ENCODE measurements around the gene MLX. TPM values are rescaled to one million over a fixed set of nuclear protein-coding genes. Genes with fewer than 3 reads are reported as not detected.

Gene MLX
- total RNA-seq, 2 donors from 2014 or later, result 46.2 to 57.8 TPM

DNA sequence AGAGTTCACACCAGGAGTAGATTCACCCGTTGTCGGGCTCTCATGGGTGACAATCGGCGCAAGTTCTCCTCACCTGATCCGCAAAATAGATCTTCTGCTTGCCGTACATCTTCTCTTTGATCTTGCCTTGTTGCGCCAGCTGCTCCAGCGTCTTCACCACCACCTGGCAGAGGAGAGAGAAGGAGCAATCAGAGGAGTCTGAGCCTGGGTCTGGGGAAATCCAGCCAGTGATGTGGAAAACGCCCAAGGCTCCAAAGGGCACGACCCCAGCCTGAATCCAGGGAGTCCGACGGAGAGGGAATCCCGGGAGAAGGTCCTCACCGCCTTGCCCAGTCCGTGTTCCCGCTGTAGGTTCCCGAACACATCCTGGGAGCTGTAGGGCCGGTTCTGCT is 10.2 kb downstream of the MLX start:
- Mint-ChIP-seq H3K9me3 (no peaks in the 10 kb centered on the region), H3K36me3 (ENCODE audit: low read depth) (peaks cover 89% of the 10 kb centered on the region), H3K4me3 (peak overlapping the region; percentile 91), H3K4me1 (peaks cover 18% of the 10 kb centered on the region), H3K27me3 (no peaks in the 10 kb centered on the region), H3K27ac (peak overlapping the region; percentile 95)
- ATAC-seq (replicated peaks), result peak; percentile 8

DNA sequence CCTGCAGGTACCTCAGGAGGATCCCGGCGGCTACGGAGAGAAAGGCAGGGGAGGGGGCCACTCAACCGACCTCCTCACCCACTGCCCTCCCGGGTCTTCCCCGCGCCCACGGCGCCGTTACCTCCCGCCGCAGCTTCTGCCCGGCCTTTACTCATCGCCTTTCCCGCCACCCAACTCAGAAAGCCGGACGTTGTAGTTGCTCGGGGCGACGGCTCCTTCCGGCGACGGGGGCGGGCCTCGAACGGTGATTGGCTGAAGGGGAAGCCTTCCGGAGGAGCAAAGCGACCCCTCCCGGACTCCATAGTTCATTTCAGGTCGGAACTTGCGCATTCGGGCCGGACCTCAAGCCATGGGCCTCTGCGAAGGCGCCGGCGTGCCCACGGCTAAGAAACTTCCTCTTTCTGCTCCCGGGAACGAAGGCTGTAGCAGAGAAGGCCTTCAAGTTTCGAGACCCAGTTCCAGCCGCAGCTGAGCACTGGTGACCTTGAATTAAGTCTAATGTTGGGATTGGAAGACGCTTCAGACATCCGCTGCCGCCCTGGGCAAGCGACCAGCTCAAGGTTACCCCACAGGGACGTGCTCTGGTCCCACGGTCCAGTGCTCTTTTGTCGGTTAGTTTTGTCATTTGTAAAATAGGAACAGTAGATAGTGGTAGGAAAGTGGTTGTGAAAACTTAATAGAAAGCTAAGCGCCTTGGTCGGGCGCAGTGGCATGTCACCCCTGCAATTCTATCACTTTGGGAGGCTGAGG is 10.8 kb downstream of the MLX start, which contains the start of gene PSMC3IP:
Gene PSMC3IP (minus strand): TSS at position 198 of the 750 bp plus-strand sequence. CDS start 43 bp downstream, at position 155.
- Mint-ChIP-seq H3K36me3 (ENCODE audit: low read depth) (peaks cover 89% of the 10 kb centered on the region), H3K27ac (peak within 1 kb of the TSS; percentile 95), H3K4me1 (peaks cover 18% of the 10 kb centered on the region), H3K27me3 (no peaks in the 10 kb centered on the region), H3K9me3 (no peaks in the 10 kb centered on the region), H3K4me3 (peak within 1 kb of the TSS; percentile 91)
- peak; percentile 97 for ATAC-seq (replicated peaks)

DNA sequence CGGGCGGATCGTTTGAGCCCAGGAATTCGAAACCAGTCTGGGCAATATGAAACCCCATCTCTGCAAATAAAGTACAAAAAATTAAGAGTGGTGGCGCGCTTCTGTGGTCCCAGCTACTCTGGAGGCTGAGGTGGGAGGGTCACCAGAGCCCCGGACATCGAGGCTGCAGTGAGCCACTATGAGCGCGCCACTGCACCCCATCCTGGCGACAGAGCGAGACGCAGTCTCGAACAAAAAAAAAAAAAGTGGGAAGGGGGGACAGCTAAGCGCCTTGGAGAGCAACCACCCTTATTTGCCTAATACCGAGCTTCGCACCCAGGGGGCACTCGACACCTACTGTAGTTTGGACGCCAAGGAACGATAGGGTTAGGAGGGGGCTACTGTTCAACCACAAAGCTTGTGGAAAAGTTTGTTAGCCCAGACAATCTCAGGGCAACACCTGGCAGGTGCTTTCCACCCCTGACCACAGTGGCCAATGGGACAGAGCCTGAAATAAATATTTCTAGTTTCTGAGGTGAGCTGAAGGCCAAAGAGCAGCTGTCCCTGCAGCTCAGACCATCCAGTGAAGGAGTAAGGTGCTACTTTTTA is 11.5 kb downstream of the MLX start:
- Mint-ChIP-seq H3K27ac (peak overlapping the region; percentile 95), H3K36me3 (ENCODE audit: low read depth) (peaks cover 89% of the 10 kb centered on the region), H3K4me1 (peaks cover 18% of the 10 kb centered on the region), H3K9me3 (no peaks in the 10 kb centered on the region), H3K4me3 (peak overlapping the region; percentile 91), H3K27me3 (no peaks in the 10 kb centered on the region)
- ATAC-seq (replicated peaks), result peak; percentile 36

DNA sequence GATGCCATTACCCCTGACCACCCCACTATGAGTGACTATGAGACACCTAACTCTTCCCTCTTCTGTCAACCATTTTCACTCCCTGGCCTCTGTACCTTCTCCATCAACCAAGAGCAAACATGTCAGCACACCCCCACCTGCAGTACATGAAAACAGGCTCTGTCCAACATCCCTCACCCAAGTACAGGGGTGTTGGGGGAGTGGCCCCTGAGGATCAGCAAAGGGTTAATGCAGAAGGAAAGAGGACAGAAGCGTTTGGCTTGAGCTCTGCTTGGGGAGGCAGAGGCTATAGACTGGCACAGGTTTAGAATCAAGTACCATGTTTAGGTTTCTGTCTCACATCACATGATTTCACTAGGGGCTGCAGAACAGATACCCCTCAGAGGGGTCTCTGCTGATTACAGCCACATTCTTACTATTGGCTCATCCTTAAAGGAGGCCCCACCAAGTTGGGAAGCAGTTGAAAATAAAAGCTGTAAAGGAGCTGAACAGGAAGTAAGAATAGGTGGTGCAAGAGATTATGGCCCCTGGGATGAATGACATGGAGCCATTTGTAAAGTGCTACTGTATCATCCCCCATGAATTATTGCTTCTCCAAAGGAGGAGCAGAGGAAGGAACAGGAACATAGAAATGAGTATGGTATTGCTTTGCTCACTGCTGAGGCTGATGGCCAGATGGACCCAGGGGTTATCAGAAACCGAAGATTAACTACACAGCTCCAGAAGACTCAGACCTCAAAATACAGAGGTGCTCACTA is 13.1 kb downstream of the MLX start:
- Mint-ChIP-seq H3K4me1 (peaks cover 18% of the 10 kb centered on the region), H3K9me3 (no peaks in the 10 kb centered on the region), H3K36me3 (ENCODE audit: low read depth) (peaks cover 89% of the 10 kb centered on the region), H3K27ac (no peak overlapping the region), H3K4me3 (peak overlapping the region; percentile 9), H3K27me3 (no peaks in the 10 kb centered on the region)
- no peak for ATAC-seq (replicated peaks)

DNA sequence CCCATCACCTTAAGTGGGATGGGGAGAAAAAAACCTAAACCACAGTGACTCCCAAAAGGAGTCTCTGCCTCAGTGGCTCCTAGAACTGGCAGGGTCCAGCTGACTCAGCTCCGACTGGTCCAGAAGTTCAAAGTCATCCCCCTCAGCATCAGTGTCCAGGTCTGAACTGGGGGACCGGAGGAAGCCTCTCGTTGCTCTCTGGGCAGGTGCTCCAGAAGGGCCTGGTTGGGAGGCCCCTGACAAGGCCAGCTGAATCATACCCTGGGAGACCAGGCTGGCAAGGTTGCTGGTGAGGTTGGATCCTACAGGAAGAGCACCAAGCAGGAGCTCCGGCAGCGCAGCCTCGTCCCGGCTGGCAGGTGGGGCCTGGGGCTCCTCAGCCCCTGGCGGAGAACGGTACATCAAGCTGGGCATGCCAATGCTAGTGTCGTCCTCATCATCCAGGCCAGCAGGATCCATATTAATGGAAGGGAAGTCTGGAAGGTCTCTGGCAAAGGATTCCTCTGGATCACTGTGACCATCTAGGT is 14.9 kb downstream of the MLX start:
- no peak for ATAC-seq (replicated peaks)
- peaks cover 3% of the 10 kb centered on the region for H3K4me1 Mint-ChIP-seq
- no peak overlapping the region for H3K27ac Mint-ChIP-seq
- peaks cover 89% of the 10 kb centered on the region for H3K36me3 Mint-ChIP-seq (ENCODE audit: low read depth)
- H3K9me3 Mint-ChIP-seq, result no peaks in the 10 kb centered on the region
- H3K4me3 Mint-ChIP-seq, result no peak overlapping the region
- no peaks in the 10 kb centered on the region for H3K27me3 Mint-ChIP-seq

DNA sequence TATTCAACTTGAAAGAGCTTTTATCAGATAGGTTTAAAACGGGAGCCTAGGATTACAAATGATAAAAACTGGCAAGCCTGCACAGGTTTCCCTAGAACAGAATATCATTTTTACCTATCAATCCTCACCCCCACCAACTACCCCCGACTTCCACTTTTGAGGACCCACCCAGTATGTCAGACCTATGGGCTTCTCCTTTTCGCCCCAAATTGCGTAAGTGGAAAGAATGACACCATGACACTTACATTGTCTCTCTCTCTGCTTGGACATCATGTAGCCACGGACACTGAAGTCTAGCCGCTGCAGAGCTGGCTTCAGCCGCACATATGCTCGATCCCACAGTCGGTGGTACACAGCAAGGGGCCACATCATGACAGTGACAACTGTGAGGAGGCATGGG is 18.0 kb downstream of the MLX start:
- H3K36me3 Mint-ChIP-seq (ENCODE audit: low read depth), result peaks cover 100% of the 10 kb centered on the region
- H3K27ac Mint-ChIP-seq, result peak overlapping the region; percentile 32
- no peak for ATAC-seq (replicated peaks)
- no peaks in the 10 kb centered on the region for H3K27me3 Mint-ChIP-seq
- no peak overlapping the region for H3K4me3 Mint-ChIP-seq
- no peaks in the 10 kb centered on the region for H3K4me1 Mint-ChIP-seq
- no peaks in the 10 kb centered on the region for H3K9me3 Mint-ChIP-seq

DNA sequence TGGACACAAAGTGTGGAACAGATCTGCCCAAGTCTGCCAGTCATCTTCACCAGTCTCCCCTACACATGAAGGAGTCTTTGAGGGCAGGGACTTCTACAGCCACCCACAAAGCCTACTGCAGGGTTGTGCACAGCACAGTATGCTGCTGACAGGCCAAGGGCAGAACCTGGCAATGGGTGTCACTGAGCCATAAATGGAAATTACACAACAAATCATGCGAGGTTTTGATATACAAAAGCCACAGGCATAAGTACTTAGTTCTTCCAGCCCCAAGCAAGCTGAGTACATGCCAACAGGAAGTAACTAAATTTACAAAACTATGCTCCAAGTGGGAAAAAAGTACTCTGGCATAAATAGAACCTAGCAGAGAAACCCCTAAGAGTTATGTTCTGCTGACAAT is 18.5 kb downstream of the MLX start:
- no peaks in the 10 kb centered on the region for H3K9me3 Mint-ChIP-seq
- no peaks in the 10 kb centered on the region for H3K27me3 Mint-ChIP-seq
- no peak overlapping the region for H3K4me3 Mint-ChIP-seq
- H3K4me1 Mint-ChIP-seq, result no peaks in the 10 kb centered on the region
- H3K27ac Mint-ChIP-seq, result peak overlapping the region; percentile 32
- no peak for ATAC-seq (replicated peaks)
- peaks cover 100% of the 10 kb centered on the region for H3K36me3 Mint-ChIP-seq (ENCODE audit: low read depth)

DNA sequence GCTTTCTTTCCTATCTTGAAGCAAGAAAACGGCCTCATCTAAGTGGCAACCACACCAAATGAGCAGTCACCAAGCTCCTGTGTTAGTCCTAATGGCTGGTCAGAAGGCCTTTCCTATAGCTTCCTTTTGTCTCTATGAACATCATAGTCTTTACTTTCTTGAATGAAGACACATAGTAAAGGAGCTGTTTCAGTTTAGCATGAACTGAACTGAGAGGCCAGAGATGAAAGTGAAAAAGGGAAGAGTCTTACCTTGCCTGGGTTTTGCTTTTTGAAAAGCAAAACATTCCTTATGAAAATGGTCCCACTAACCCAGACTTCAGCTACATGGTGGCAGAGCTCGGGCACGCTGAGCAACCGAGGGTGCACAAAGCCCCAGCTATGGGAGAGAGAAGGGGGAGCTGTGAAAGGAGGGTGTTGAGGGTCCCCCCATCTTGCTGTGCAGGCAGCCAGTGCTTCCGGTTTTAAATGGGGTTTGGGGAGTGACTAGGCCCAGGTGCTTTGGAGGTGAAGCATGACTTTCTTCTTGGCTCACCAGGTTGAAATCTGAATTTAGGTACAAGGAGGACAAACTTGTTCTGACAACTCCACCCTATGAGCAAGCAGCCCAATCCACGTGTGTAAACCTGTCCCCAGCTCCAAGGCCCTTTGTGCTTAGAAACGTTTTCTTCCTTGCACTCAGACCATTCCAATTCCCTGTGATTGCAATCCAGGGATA is 19.8 kb downstream of the MLX start:
- H3K4me1 Mint-ChIP-seq, result no peaks in the 10 kb centered on the region
- no peak overlapping the region for H3K4me3 Mint-ChIP-seq
- H3K36me3 Mint-ChIP-seq (ENCODE audit: low read depth), result peaks cover 100% of the 10 kb centered on the region
- H3K9me3 Mint-ChIP-seq, result no peaks in the 10 kb centered on the region
- no peaks in the 10 kb centered on the region for H3K27me3 Mint-ChIP-seq
- no peak for ATAC-seq (replicated peaks)
- no peak overlapping the region for H3K27ac Mint-ChIP-seq

DNA sequence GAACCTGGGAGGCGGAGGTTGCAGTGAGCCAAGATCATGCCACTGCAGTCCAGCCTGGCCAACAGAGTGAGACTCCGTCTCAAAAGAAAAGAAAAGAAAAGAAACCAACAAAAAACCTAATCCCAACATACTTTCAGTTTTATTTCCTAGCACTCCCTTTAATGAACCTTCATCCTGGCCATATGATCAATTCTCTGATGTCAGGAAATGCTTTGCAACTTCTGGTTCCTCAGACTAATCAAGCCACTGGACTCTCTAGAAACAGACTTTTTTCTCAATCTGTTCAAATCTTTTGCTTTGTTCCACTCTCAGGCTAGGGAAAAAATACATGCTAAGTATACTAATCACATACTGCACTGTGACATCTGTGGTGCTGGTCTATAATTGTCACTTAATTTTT is 24.0 kb downstream of the MLX start:
- ATAC-seq (replicated peaks), result no peak
- no peak overlapping the region for H3K27ac Mint-ChIP-seq
- no peaks in the 10 kb centered on the region for H3K27me3 Mint-ChIP-seq
- peaks cover 86% of the 10 kb centered on the region for H3K36me3 Mint-ChIP-seq (ENCODE audit: low read depth)
- no peaks in the 10 kb centered on the region for H3K4me1 Mint-ChIP-seq
- no peak overlapping the region for H3K4me3 Mint-ChIP-seq
- no peaks in the 10 kb centered on the region for H3K9me3 Mint-ChIP-seq

DNA sequence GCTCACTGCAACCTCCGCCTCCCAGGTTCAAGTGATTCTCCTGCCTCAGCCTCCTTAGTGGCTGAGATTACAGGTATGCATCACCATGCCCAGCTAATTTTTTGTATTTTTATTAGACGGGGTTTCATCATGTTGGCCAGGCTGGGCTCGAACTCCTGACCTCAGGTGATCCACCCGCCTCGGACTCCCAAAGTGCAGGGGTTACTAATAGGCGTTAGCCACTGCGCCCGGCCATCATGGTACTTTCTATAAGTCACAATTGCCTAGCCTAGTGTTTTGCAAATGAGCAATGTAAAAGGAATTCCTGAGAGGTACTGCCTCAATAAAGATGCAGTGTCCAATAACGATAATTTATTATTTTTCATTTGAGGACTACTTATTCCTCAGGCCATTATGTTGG is 24.5 kb downstream of the MLX start:
- no peaks in the 10 kb centered on the region for H3K9me3 Mint-ChIP-seq
- ATAC-seq (replicated peaks), result no peak
- peaks cover 86% of the 10 kb centered on the region for H3K36me3 Mint-ChIP-seq (ENCODE audit: low read depth)
- H3K27me3 Mint-ChIP-seq, result no peaks in the 10 kb centered on the region
- peaks cover 2% of the 10 kb centered on the region for H3K4me1 Mint-ChIP-seq
- H3K27ac Mint-ChIP-seq, result no peak overlapping the region
- H3K4me3 Mint-ChIP-seq, result no peak overlapping the region

DNA sequence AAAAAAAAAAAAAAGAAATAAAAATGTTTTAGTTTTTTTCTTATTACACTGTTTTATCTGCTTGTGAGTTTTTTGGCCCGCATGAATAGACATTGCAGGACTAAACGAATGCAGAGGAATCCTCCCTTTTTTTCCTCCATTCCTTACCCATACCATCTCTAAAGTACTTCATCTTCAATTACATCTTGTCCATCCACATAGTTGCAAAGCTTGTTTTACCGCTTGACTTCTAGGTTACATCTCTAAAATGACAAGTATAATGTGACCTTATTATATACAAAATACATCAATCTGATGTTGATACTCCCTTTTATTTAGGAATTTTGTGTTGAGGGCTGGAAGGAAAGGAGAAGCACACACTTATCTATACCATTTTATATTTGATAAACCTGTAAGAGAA is 29.5 kb downstream of the MLX start:
- Mint-ChIP-seq H3K27ac (no peak overlapping the region), H3K9me3 (no peaks in the 10 kb centered on the region), H3K36me3 (ENCODE audit: low read depth) (peaks cover 62% of the 10 kb centered on the region), H3K4me1 (peaks cover 15% of the 10 kb centered on the region), H3K4me3 (no peak overlapping the region), H3K27me3 (no peaks in the 10 kb centered on the region)
- no peak for ATAC-seq (replicated peaks)

DNA sequence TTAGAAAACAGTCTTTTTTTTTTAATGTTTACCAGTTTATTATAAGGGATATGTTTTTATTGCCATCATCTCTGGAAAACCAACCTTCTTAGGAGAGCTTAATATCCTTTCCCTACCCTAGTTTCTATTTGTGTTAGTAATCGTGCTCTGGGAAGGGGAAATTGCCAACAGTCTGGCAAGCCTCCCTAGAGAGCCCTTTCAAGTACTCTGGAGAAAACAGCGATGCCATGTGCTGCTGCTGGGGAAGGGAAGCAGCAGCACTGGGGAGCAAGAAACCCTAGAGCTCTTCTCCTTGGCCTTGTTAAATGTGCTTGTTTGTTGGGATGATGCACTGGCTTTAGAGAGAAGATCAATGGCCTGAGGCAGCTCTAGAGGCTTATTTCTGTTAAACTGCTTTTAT is 32.0 kb downstream of the MLX start:
- Mint-ChIP-seq H3K27me3 (no peaks in the 10 kb centered on the region), H3K9me3 (no peaks in the 10 kb centered on the region), H3K4me1 (peaks cover 19% of the 10 kb centered on the region), H3K36me3 (ENCODE audit: low read depth) (peaks cover 60% of the 10 kb centered on the region), H3K4me3 (peak overlapping the region; percentile 13), H3K27ac (peak overlapping the region; percentile 35)
- no peak for ATAC-seq (replicated peaks)

DNA sequence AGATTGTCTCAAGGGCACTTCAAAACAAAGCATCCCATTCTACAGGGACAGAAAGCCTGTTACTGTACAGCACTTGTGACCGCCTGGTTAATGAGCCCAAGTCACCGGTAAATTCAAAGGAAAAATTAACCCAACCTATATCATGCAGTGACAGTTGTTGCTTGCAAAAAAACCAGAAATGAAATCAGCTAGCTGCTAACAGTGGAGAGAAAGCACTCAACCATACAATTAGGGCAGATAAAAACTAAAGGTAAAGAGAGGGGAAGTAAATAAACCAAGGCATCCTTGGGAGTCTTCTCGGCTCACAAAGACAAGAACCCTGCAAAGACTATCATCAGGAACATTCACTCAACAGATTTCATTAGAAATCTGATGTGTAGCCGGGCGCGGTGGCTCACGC is 36.4 kb downstream of the MLX start:
- H3K4me3 Mint-ChIP-seq, result no peak overlapping the region

DNA sequence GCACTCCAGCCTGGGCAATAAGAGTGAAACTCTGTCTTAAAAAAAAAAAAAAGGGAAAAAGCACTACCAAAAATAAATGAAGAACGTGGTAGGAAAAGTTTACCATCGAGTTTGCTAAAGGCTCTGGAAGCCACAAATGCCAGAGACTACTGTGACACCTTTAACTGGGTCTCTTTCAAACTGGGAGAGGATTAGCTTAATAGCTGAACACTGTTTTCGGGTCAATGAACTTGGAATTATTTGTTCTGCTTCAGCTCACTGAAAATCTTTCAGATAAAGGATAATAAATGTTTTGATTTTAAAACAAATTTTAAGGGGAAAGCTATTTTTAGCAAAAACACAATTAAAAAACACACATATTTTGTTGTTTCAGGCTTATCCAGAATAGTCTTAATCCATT is 40.9 kb downstream of the MLX start:
- Mint-ChIP-seq H3K4me1 (peaks cover 13% of the 10 kb centered on the region), H3K4me3 (peak overlapping the region; percentile 96), H3K27ac (no peak overlapping the region)

More for the DNA sequence above, 36.4 kb downstream of the MLX start:
- H3K36me3 Mint-ChIP-seq (ENCODE audit: low read depth), result peaks cover 63% of the 10 kb centered on the region
- H3K9me3 Mint-ChIP-seq, result no peaks in the 10 kb centered on the region
- ATAC-seq (replicated peaks), result no peak
- no peaks in the 10 kb centered on the region for H3K27me3 Mint-ChIP-seq
- peaks cover 22% of the 10 kb centered on the region for H3K4me1 Mint-ChIP-seq
- H3K27ac Mint-ChIP-seq, result no peak overlapping the region

More for the DNA sequence above, 40.9 kb downstream of the MLX start:
- no peak for ATAC-seq (replicated peaks)
- Mint-ChIP-seq H3K27me3 (no peaks in the 10 kb centered on the region), H3K36me3 (ENCODE audit: low read depth) (peaks cover 55% of the 10 kb centered on the region), H3K9me3 (no peaks in the 10 kb centered on the region)

All from activated T-helper 17 cell treated with anti-CD3 and anti-CD28 coated beads, Interleukin-2, amount 50 U/mL, for 72 hours (primary cell).